GM19328 (cell line): ENCODE measurements around the gene PTPRT.
"Not testable (repeated sequence)": the region's sequence is repeated elsewhere in the genome, so short reads cannot be mapped to it uniquely, and the experiment has no call there.

Source experiments
- ATAC-seq: cut with Tn5 transposase; IDR thresholded peaks from one replicate; pipeline ENCODE4 v1.9.1; 2021; ENCODE audit warnings: mild to moderate bottlenecking, moderate library complexity; ENCODE audit not compliant: unreplicated experiment

PTPRT gene

DNA sequence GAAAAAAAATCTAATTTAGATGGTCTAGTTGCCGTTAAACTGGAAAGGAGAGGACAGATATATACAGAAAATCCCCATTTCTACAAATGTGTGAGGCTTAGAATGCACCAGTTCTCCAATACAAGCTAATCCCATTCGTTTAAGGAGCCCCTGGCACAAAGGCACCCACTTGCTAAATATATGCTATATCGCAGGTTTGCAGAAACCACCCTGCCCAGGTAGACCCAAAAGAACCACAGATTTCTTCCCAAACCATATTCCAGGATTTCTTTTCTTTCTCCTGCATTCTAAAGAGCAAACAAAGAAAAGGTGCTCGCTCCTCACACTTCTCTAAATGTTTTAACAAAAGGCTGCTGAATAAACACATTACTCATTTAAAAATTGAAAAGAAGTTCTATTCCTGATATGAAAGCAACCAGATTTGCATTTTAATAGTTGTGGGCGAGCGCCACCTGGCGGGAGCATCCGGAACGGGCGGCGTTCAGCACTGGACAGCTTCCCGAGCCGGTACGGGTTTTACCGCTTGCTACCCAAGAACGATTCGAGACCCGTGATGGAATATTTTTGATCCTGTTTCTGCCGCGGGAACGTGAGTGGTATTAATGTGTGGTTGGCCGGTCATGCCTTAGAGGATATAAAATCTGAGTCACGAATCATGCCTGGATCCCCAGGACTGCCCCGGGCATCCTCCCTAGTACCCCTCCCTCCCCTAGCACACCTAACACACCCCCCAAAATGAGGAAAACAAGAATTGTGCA is 2.1 kb downstream of the PTPRT start:
- ATAC-seq, result no peak

DNA sequence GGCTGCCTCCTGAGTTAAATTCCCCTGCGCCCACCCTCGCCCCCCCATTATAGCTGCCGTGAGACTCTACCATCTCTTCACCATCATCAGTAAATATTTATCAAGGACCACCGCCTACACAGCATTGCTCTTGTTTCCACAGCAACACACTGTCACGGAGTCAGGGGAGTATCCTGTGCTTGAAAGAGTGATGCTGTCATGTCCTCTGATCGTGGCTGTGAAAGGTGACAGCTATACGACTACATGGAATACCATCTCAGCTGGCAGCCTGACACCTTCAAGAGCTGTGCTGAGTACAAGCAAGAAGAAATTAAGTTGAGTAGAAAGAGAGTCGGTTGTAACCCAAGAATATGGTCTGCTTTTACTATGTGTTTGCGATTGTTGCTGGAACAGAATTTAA is 3.4 kb downstream of the PTPRT start:
- no peak for ATAC-seq

DNA sequence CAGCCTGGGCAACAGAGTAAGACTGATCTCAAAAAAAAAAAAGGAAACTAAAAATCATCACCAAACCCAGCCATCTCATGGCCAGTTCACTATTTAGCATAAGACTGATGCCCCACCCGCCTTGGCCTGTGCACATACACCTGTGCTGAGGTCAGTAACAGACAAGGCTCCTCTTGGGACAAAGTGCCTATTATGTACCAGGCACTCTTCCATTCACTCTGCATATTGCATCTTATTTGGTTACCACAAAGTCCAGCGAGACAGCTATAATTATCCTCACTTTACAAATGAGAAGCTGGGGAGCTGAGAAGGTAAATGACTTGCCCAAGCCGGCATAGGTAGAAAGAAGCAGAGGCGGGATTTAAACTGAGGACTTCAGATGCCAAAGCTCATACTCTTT is 3.8 kb downstream of the PTPRT start:
- ATAC-seq, result no peak

DNA sequence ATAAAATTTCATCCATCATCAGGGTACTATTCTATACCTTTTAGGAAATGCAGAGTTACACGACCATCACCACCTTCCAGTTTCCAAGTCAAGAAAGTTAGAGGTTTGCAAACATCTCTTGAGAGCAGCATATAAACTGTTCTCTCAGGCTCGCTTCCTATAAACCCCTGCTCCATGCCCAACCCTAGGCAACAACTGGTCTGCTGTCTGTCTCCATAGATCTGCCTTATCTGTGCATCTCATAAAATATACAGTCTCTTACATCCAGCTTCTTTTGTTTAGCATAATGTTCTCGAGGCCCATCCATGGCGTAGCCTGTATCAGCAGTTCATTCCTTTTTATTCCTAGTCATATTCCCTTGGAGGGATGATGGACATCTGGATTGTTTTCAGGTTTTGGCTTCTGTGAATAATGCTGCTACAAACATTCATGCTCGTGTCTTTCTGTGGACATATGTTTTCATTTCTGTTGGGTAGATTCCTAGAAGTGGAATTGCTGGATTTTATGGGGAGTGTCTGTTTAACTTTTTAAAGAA is 6.1 kb downstream of the PTPRT start:
- no peak for ATAC-seq

DNA sequence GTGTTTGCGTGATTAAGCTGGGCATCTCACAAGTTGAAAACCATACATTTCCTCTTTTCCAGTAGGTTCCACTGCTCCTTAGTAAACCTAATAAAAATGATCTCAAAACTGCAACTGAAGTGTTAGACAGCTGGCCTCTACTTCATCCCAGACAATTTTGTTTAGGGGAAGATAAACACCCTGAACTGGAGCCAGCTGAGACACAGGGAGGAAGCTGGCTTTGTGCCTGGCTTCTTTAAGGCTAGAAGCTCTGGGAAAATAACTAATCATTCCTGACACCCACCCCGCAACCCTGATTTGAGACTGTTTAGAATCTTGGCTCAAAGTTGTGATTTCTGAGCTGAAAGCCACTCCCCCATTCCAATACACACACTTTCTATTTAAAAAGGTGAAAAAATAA is 11.6 kb downstream of the PTPRT start:
- ATAC-seq, result no peak

DNA sequence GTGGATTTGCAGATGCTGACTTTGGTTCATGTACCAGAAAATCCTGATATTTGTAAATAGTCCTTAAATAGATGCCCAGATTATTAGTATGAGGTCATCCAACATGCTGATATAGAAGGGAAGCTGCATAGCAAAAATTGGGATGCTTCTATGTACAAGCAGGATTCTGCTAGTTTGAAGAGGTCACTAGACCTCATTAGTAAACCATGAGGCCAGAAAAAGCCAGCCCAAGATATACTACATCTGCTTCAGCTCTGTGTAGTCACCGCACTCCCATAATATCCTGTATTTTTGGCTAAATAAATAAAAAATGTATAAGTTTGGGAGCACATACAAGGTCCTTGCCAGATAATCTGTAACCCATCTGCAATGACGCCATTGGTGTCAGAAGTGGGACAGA is 13.0 kb downstream of the PTPRT start:
- no peak for ATAC-seq

DNA sequence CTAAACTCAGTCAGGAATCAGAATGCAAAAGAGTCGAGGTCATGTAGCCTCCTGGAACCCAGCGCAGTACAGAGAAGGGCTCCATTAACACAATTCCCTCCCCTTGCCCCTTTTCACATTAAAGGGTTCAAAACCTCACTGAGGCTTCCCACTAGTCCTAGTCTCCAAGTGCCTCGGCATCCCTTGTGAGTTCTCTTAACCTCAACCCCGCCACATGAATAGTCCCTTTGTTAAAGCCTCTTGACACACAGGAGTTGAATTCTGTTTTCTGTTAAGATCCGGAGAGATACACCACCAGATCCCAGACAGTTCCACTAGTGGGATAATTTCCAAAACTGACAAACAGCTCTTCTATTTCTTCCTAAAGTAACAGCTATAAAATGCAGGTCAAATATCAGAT is 17.8 kb downstream of the PTPRT start:
- no peak for ATAC-seq

DNA sequence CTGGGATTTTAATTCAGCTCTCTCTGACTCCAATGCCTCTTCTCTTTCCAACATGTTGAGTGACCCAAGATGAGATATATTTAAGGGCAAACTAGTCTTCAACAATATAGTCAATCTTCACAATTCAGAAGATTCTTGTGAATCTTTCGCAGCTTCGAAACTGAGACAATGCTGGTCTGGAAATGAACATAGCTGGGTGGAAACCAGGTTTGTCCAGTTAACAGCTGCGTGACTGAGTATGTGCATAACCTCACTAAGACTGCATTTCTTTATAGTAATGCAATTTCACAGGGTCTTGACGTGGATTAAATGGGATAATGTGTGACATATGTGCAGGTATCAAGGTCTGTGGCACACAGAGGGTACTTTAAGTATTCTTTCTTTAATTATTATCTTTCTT is 18.9 kb downstream of the PTPRT start:
- no peak for ATAC-seq

DNA sequence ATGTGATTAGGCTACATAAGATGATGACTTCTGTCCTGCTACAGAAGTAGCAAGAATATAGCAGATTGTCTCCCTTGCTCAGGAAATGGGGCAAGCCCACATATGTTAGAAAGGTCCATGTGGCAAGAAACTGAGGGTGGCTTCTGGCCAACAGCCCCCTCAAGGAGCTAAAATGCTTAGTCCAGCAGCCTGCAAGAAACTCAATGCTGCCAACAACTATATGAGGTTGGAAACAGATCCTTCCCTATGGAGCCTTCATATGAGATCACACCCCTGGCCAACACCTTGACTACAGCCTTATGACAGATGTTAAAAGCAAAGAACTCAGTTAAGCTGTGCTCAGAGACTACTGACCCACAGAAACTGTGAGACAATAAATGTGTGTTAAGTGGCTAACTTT is 22.1 kb downstream of the PTPRT start:
- no peak for ATAC-seq

DNA sequence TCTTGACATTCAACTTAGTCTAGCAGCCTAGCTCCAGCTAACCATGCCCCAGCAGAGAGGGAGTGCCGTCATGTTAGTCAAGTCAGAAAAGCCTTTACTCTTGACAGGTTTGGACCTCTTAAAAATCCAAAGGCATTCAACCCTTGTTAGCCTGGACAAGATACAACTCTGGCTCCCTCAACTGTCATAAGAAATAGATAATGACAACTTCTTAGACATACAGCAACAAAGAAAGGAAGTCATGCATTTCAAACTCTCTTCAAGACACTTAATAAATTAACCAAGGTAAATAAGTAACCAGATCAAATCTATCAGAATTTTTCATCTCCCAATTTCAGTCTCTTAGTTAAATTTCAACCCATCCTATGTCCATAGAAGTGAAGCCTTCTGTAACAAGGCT is 22.7 kb downstream of the PTPRT start:
- no peak for ATAC-seq

DNA sequence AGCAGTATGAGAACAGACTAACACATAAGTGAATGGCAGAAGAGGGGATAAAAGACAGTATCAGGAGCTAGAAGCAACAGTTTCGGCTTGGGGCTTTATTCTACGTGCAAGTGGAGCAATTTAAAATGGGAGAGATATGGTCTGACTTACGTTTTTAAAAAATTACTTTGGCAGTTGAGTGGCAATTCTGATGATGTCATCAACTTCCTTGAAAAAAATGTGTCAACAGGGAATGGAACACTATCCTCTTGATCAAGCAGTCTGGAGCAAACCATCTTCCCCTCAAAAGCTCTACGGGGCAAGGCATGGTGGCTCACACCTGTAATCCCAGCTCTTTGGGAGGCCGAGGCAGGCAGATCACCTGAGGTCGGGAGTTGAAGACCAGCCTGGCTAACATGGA is 24.1 kb downstream of the PTPRT start:
- no peak for ATAC-seq

DNA sequence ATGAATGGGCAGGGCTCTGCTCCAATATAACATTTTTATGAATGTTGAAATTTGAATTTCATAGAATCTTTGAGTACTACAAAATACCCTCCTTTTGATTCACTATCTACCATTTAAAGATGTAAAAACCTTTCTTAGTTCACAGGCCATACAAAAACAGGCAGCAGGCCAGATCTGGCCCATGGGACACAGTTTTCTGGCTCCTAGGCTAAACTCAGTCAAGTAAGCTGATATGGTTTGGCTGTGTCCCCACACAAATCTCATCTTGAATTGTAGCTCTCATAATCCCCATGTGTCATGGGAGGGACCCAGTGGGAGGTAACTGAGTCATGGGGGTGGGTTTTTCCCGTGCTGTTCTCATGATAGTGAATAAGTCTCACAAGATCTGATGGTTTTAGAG is 25.0 kb downstream of the PTPRT start:
- ATAC-seq, result not testable (repeated sequence)

DNA sequence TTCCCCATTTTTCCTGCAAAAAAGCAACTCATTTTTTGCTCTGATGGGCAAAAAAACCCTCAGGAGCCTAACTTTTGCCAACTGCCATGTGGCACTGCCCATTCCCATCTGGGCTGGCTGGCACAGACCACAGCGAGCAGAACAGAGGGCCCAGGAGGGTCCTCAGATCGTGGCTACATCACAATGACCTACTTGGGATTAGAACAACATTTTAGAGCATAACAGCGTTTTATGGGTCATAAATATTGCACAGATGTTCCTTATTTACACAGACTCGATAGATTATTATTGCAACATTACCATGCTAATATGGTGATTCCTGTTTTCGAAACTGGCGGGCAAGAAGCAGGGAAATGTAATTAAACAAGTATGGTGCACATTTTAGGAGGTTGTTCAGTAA is 28.0 kb downstream of the PTPRT start:
- ATAC-seq, result no peak

DNA sequence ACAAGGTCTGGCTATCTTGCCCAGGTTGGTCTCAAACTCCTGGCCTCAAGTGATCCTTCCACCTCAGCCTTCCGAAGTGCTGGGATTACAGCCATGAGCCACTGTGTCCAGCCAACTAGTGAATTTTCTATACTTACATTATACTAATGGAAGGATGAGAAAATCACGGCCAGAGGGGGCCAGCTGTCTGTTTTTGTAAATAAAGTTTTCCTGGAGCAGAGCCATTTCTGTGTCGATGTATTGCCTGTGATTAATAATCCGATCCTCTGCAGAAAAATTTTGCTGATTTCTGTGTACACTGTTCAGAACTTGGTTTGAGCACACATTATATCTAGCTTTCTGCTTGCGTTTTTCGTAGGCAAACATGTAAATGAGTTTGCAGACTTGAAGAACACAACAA is 28.8 kb downstream of the PTPRT start:
- ATAC-seq, result no peak

DNA sequence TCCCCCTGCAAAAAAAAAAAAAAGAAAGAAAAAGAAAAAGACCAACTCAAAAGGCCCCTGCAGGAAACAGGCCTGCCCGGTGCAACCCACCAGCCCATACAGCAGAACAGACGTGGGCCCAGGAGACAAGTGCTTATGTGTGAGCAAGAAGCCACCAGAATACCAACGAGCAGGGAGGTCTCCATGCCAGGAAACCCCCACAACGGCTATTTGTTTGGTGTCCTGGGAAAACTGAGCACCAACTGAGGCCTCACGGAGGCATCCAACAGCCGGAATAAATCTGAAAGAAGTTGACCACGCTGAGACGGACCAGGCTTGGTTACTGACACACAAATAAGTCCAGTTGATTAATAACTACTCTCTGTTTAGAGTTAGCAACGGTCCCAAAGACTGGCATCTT is 29.7 kb downstream of the PTPRT start:
- no peak for ATAC-seq

DNA sequence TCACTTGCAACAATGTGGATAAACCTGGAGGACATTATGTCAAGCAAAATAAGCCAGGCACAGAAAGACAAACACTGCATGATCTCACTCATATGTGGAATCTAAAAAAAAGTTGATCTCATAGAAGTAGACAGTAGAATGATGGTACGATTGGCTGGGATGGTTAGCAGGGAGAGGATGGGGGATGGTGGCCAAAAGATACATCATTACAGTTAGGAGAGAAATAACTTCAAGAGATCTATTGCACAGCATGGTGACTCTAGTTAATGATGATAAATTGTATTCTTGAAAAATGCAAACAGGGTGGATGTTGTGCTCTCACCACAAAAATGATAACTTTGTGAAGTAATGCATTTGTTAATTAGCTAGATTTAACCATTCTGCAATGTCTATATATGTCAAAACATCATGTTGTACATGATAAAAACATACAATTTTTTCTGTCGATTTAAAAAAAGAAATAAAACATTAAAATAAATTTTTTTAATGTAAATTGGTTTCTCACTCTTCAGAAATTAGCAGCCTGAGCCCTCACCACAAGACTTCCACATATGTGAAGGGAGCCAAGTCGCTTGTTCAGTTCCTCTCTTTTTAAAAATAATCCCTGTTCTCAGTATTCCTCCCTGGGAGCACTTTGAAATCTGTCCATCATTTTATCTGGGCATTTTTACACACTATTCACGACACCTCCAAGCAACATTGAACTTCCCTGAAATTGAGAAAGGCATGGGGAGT is 34.2 kb downstream of the PTPRT start:
- no peak for ATAC-seq

DNA sequence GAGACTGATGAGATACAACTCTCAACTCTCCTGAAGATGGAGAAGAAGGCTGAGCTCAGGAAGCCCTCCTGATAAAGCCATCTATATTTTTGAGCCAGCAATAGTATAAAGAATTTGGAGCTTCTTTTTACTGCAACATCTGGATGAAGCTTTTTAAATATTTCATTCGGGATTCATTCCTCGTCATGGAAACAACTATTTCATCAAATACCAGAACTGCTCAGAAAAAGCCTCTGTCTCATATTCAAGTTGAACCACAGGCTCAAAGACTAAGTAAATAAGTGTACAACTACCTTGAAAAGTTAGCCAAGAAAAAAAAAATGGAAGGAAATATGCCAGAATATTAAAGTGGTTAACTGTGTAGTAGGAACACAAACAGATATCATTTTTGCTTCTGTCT is 37.8 kb downstream of the PTPRT start:
- no peak for ATAC-seq

DNA sequence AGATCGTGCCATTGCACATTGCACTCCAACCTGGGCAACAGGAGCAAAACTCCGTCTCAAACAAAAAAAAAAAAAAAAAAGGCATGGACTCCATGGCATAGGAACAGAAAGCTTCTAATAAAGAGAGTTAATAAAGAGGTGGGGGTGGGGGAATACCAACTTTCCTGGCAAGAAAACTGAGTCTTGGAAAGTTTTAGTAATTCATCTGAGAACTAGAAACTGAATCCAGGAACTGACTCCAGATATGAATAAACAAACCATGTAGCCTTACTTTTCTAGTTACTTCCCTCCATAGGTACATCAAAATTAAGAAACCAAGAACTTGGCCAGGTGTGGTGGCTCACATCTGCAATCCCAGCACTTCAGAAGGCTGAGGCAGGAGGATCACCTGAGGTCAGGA is 38.5 kb downstream of the PTPRT start:
- no peak for ATAC-seq

DNA sequence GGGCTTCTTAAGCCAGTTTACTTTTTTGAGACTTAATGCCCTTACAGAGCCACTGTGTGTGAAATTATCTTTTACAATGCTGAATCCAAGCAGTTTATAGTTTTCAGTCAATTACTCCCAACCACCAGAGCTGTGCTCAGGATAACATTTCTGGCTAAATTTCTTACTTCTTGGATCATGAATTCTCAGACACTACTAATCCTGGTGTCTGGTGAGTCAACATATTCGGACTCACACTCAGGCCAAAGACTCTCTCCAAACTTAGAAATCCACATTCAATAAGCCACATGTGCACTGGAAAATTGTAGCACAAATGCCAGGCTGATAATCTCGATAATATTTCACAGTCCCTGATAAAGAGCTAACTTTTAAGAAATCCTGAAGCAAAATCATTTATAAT is 49.0 kb downstream of the PTPRT start:
- no peak for ATAC-seq

DNA sequence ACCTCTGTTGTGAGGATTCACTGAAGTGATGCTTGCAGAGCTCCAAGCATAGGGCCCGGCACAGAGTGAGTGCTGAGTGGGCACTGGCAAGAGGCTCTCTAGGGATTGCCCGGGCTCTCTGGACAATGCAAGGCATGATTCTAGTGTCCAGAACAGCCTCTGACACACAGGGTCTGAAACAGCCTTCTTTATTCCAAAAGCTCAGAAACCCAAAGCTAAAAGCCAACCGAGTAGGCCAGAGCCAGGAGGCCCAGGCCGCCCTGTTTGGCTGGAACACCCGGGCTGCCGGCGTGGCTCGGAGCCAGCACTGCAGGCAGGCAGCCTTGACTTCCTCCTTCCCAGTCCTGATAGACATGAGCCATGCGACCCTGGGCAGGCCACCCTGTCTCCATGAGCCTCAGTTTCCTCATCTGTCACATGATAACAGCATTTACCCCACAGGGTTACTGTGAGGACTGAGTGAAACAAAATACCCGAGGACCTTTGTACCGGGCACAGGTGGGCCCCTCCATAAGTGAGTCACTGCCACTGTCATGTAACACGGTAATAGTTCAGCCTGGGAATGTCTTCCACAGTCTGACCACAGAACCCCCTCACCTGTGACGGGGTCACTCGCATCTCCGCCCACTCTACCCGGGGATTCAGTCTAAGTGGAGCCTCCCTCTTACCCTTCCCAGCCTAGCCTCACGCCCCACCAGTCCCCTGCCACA is 51.5 kb downstream of the PTPRT start:
- ATAC-seq, result no peak

DNA sequence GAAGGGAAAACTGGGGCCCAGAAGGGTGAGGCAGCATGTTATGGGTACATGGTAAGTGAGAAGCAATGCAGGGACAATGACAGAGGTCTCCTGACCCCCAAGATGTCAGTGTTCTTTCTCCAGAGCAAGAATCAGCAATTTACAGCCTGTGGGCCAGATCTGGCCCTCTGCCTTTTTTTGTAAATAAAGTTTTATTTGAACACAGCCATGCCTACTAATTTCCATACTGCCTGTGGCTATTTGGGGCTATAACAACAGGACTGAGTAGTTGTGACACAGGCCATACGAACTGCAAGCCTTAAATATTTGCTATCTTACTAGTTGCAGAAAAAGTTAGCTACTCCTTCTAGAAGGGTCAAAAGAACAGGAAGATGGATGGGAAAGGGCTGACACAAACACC is 52.5 kb downstream of the PTPRT start:
- ATAC-seq, result no peak

DNA sequence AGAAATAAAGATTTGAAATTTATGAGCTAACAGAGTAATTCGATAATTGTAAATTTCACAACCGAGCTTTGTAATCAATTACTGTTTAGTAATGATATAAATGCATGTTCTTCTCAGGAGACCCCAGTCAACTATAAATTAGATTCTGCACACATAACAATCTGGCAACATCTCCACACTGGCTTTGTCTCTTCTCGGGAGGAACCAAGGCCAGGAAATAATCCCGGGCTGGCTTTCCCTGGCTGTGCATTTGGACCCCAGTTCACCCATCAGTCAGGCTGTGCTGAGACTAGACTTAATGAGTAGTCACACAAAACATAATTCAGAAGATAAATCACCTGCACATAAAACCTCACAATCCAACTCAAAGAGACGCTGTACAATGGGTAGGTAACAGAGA is 65.5 kb downstream of the PTPRT start:
- no peak for ATAC-seq
